Spleen (tissue), 11 donors: Measurements from ENCODE around the gene FIGN. TPM values are rescaled to one million over a fixed set of nuclear protein-coding genes. Genes with fewer than 3 reads are reported as not detected.

ENCODE experiments used
- DNase-seq: peaks from one replicate; pipeline ENCODE4 v3.0.0-alpha.2; 2020
- H3K27ac ChIP-seq, 8 donors: fragments of 200-600 bp; sonication (generic) in 7 of 8; 1 replicate in 4 of 8; 2 replicates in 4 of 8; pipeline versions ENCODE4 v1.5.0 to v1.8.0; 2016 to 2021; ENCODE audit warnings: inconsistent platforms in 4 of 8, mild to moderate bottlenecking in 4 of 8, moderate library complexity in 1 of 8
- H3K27me3 ChIP-seq, 7 donors: fragments of 200-600 bp; sonication (generic) in 6 of 7; replicated peaks in 1 of 7; 1 replicate in 4 of 7; 2 replicates in 3 of 7; pipeline versions ENCODE4 v1.5.0 to v1.8.0; 2016 to 2021; ENCODE audit warnings: inconsistent platforms in 3 of 7, mild to moderate bottlenecking in 1 of 7
- H3K36me3 ChIP-seq, 6 donors: fragments of 200-600 bp; sonication (generic) in 5 of 6; 1 replicate in 4 of 6; 2 replicates in 2 of 6; pipeline versions ENCODE4 v1.5.0 to v1.8.0; 2016 to 2021; ENCODE audit warnings: inconsistent platforms in 2 of 6
- H3K4me1 ChIP-seq, 6 donors: fragments of 200-600 bp; sonication (generic) in 5 of 6; 1 replicate in 3 of 6; 2 replicates in 3 of 6; pipeline versions ENCODE4 v1.5.0 to v1.8.0; 2016 to 2021; ENCODE audit warnings: inconsistent platforms in 3 of 6
- H3K4me3 ChIP-seq, 8 donors: fragments of 200-600 bp; sonication (generic) in 7 of 8; 1 replicate in 4 of 8; 2 replicates in 4 of 8; pipeline versions ENCODE4 v1.5.0 to v1.8.0; 2016 to 2021; ENCODE audit warnings: inconsistent platforms in 4 of 8, mild to moderate bottlenecking in 4 of 8, moderate library complexity in 2 of 8
- H3K9me3 ChIP-seq, 8 donors: fragments of 200-600 bp; sonication (generic) in 7 of 8; 1 replicate in 4 of 8; 2 replicates in 4 of 8; pipeline versions ENCODE4 v1.5.0 to v1.8.0; 2016 to 2021; ENCODE audit warnings: inconsistent platforms in 4 of 8
- CTCF ChIP-seq, 11 experiments: fragments of 200-600 bp in 7 of 11; fragments of 450-650 bp in 4 of 11; sonication (generic) in 4 of 11; IDR thresholded peaks in 8 of 11; conservative IDR thresholded peaks in 3 of 11; 1 replicate in 7 of 11; 2 replicates in 4 of 11; pipeline versions ENCODE4 v1.4.0 to v1.8.0; 2016 to 2021; ENCODE audit warnings: antibody characterized with exemption in 11 of 11, inconsistent platforms in 4 of 11, mild to moderate bottlenecking in 1 of 11
- POLR2A ChIP-seq, 3 donors: fragments of 450-650 bp; IDR thresholded peaks; one replicate each; pipeline ENCODE4 v1.5.1; 2017; ENCODE audit warnings: antibody characterized with exemption in 3 of 3, mild to moderate bottlenecking in 1 of 3
- POLR2AphosphoS5 ChIP-seq, 3 donors: sonication (generic); formaldehyde crosslinking; IDR thresholded peaks; one replicate each; pipeline ENCODE4 v1.5.1; 2017; ENCODE audit warnings: antibody characterized with exemption in 3 of 3
- WGBS, 5 donors: extraction: QIAGEN DNeasy Blood & Tissue Kit in 3 of 5; methylation state at CpG; one replicate each; pipeline versions ENCODE4 v1.1.5 to v1.1.7; 2013 to 2018; 5-methylcytosine and 5-hydroxymethylcytosine counted together
- intact Hi-C: fragments of 100-400 bp; cut with DNase I; formaldehyde crosslinking; loops from one replicate; pipeline ENCODE4 v1.15.0; 2023; ENCODE audit warnings: low total_unique reads
- polyA plus RNA-seq, 3 donors: library from polyadenylated mRNA; stranded (reverse); fragments of 200-250 nt; gene quantifications; one replicate each; pipeline ENCODE4 v1.2.1, GENCODE V29; 2013
- total RNA-seq, 7 donors: library from RNA; depleted of rRNA in 3 of 7; stranded (reverse); fragments of >200 nt in 3 of 7; fragmentation: NEBNext Ultra II Directional in 4 of 7; extraction: Animal tissue kit (Norgen Biotek cat#: 25700) in 4 of 7; gene quantifications; one replicate each; pipeline versions ENCODE4 v1.1.0 to v1.2.1, GENCODE V29; 2016 to 2021
- donor health status: healthy with polysubstance abuse.
- donor health status: DM: no; HTN: no; CAD: no; lungs with moderate emphysema.
- donor health status: DM: no; HTN: no; CAD: no.
- donor health status: Bipolar disorder and iron deficiency.
- donor health status: healthy.
- donor health status: DM: no; HTN: no; CAD: no.
- donor health status: DM: yes; HTN: yes; CAD: no.

The FIGN gene
- total and polyA plus RNA-seq, 10 donors, result 0.50 to 22.6 (median 8.6) TPM

DNA sequence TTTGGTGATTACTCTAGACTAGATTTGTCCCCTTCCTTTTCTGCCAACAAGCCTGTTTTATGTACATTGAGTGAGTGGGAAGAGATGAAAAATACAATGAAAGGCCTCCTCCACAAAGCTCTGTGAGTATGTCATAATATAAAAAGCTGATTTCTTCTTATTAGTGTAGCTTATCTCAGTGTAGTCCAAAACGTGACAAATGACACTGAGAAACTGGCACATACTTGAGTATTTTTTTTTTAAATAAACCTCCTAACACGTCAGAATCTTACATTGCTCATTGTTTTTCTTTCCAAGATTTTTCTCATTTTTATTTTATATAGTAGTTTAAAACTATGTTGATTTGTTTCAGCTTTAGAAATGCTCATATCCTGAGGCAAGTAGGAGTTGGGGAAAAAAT, 17.9 kb upstream of the FIGN start:
- WGBS, 5 donors, result 51 to 73% (median 59%) methylated on average over 2 of the region's 2 CpGs
- no peaks in the 10 kb centered on the region for H3K36me3 ChIP-seq
- H3K4me3 ChIP-seq, result no peak overlapping the region
- TF ChIP-seq POLR2AphosphoS5 (IDR thresholded peaks at IDR 0.05) (no peak), POLR2A (IDR thresholded peaks at IDR 0.05) (no peak), CTCF (IDR thresholded peaks at IDR 0.05 in 8 of 11, conservative IDR thresholded peaks at IDR 0.05 in 3 of 11) (no peak)
- H3K27ac ChIP-seq, result no peak overlapping the region
- intact Hi-C loops, result no loop called here
- H3K9me3 ChIP-seq, result no peaks in the 10 kb centered on the region
- no peak for DNase-seq
- H3K27me3 ChIP-seq, result no peaks in the 10 kb centered on the region
- no peaks in the 10 kb centered on the region for H3K4me1 ChIP-seq

GRCh38 chr2:163752267-163752666, 16.5 kb upstream of the FIGN start:
- DNase-seq, result no peak
- no peak for TF ChIP-seq CTCF (IDR thresholded peaks at IDR 0.05 in 8 of 11, conservative IDR thresholded peaks at IDR 0.05 in 3 of 11)
- TF ChIP-seq POLR2A (IDR thresholded peaks at IDR 0.05), result no peak
- no peak for TF ChIP-seq POLR2AphosphoS5 (IDR thresholded peaks at IDR 0.05)
- Histone ChIP-seq H3K36me3 (no peaks in the 10 kb centered on the region), H3K4me3 (no peak overlapping the region), H3K4me1 (no peaks in the 10 kb centered on the region), H3K27ac (no peak overlapping the region), H3K27me3 (no peaks in the 10 kb centered on the region), H3K9me3 (no peaks in the 10 kb centered on the region)
- intact Hi-C loops, result no loop called here
- WGBS, 5 donors, result 79 to 94% (median 87%) methylated on average over 5 of the region's 5 CpGs

DNA sequence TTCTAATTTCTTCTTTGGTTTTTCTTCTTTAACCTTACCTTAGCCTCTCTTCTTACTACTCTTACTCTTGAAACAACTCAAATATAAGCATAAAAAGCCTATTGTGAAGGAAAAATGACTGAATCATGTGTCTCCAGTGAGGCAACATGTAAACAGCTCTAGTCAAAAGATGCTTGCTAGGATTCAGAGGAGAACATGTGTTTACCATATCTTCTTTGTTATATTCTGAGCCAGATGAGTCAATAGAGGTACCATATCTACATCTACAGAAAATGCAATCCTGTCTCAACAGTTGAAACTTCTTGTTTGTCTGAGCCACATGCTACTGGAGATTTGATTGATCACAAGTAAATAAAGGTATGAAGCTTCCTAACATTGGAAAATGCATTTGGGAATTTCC, 15.9 kb upstream of the FIGN start:
- no peaks in the 10 kb centered on the region for H3K36me3 ChIP-seq
- TF ChIP-seq CTCF (IDR thresholded peaks at IDR 0.05 in 8 of 11, conservative IDR thresholded peaks at IDR 0.05 in 3 of 11) (no peak), POLR2A (IDR thresholded peaks at IDR 0.05) (no peak), POLR2AphosphoS5 (IDR thresholded peaks at IDR 0.05) (no peak)

DNA sequence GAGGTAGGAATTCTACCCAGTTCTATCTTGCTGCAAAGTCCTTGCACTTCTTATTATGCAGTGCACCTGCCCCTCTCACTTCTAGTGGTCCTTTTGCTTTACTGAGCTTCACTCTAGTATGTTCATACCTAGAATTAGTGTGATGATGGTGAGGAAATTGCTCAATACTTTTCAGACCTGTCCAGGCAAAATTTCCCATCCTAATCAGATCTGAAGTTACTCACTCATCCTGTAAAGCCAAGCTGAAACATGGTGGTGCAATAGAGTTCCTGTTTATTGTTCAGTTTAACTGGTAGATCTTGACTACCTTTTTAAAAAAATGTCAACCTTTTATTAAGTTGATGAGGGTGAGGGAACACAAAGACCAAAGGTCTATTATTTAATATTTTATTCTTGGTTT, 12.6 kb upstream of the FIGN start:
- Histone ChIP-seq H3K9me3 (no peaks in the 10 kb centered on the region), H3K36me3 (no peaks in the 10 kb centered on the region), H3K27me3 (no peaks in the 10 kb centered on the region), H3K4me3 (no peak overlapping the region), H3K27ac (no peak overlapping the region), H3K4me1 (no peaks in the 10 kb centered on the region)
- intact Hi-C loops, result no loop called here
- TF ChIP-seq POLR2AphosphoS5 (IDR thresholded peaks at IDR 0.05) (no peak), CTCF (IDR thresholded peaks at IDR 0.05 in 8 of 11, conservative IDR thresholded peaks at IDR 0.05 in 3 of 11) (no peak), POLR2A (IDR thresholded peaks at IDR 0.05) (no peak)
- DNase-seq, result no peak

More for the DNA sequence above, 15.9 kb upstream of the FIGN start:
- H3K27me3 ChIP-seq, result no peaks in the 10 kb centered on the region
- intact Hi-C loops, result no loop called here
- H3K9me3 ChIP-seq, result no peaks in the 10 kb centered on the region
- DNase-seq, result no peak
- H3K4me3 ChIP-seq, result no peak overlapping the region
- no peak overlapping the region for H3K27ac ChIP-seq
- no peaks in the 10 kb centered on the region for H3K4me1 ChIP-seq
